ENCODE data around the gene CAMSAP2.

DNA sequence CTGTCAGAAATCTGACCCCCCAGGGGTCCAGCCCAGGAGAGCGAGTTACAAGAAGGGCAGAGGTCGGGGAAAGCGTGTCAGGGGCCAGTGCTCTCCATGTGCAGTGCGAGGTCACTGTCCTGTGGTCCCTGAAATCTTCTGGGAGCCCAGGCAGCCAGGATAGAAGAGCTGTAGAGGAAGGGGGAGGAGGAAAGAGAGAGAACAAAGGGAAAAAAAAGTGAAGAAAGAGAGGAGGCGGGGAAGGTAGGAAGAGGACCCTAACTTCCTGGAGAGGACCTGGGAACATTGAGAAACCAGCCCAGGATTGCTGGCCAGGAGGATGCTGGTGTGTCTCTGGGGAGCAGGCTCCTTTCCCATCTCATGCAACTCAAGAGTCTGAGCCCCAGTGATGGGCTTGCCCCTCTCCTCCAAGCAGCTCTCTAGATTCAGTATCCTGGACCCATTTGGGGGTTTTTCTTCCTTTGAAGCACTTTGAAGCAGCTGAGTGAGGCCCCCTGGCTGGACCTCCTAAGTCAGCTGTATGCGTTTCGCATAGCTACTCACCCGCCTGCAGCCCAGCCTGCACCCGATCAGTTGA, 149.2 kb downstream of the CAMSAP2 start:
- TF ChIP-seq, protein P1, sequence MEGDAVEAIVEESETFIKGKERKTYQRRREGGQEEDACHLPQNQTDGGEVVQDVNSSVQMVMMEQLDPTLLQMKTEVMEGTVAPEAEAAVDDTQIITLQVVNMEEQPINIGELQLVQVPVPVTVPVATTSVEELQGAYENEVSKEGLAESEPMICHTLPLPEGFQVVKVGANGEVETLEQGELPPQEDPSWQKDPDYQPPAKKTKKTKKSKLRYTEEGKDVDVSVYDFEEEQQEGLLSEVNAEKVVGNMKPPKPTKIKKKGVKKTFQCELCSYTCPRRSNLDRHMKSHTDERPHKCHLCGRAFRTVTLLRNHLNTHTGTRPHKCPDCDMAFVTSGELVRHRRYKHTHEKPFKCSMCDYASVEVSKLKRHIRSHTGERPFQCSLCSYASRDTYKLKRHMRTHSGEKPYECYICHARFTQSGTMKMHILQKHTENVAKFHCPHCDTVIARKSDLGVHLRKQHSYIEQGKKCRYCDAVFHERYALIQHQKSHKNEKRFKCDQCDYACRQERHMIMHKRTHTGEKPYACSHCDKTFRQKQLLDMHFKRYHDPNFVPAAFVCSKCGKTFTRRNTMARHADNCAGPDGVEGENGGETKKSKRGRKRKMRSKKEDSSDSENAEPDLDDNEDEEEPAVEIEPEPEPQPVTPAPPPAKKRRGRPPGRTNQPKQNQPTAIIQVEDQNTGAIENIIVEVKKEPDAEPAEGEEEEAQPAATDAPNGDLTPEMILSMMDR (optimal IDR thresholded peaks at IDR 0.05 in 1 of 3, IDR thresholded peaks at IDR 0.05 in 1 of 3, conservative IDR thresholded peaks at IDR 0.05 in 1 of 3; ENCODE audit: extremely low read depth in 1 of 3, insufficient read depth in 2 of 3, low read length in 3 of 3), result no peak
- TF ChIP-seq EZH2 (IDR thresholded peaks at IDR 0.05; ENCODE audit: low read length), result no peak

Data from keratinocyte (primary cell).